Forelimb muscle (tissue), 1 donor: Measurements from ENCODE around the gene GALK2. TPM values are rescaled to one million over a fixed set of nuclear protein-coding genes. Genes with fewer than 3 reads are reported as not detected.
"Not testable (repeated sequence)": the region's sequence is repeated elsewhere in the genome, so short reads cannot be mapped to it uniquely, and the experiment has no call there.

Experiments used
- DNase-seq: peaks from one replicate; pipeline ENCODE4 v3.0.0-alpha.2; 2013; ENCODE audit warnings: low read depth
- polyA plus RNA-seq: library from polyadenylated mRNA; unstranded; fragments of 120-200 nt; gene quantifications from one replicate; pipeline ENCODE4 v1.2.1, GENCODE V29; 2013; ENCODE audit not compliant: insufficient read length

The GALK2 gene
- polyA plus RNA-seq, 1 donor, result 14.8 TPM

GRCh38 chr15:49223536-49224274 lies 53.7 kb downstream of the GALK2 start:
- DNase-seq, result no peak

- DNase-seq, result no peak
Observed at GRCh38 chr15:49225572-49226281, 55.7 kb downstream of the GALK2 start.

GRCh38 chr15:49227602-49228001 lies 57.6 kb downstream of the GALK2 start:
- DNase-seq, result no peak

DNA sequence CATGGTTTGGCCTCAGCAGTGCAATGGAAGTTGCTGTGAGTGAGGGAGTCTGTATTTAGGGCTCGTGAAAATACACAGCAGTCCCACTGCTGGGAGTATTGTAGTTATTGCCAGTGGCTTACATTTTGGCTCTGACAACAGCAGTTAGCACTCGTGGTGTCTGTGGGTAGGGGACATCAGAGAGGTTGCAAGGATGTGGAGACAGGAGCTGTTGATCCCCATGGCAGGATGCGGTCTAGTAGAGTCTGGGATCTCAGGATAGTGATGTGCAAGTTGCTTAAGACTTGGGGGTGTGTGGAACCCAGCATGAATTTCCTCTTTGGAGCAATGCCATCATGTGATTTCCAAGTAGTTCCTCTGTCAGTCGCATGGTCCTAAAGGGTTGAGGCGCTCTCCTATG lies 59.9 kb downstream of the GALK2 start:
- no peak for DNase-seq

DNA sequence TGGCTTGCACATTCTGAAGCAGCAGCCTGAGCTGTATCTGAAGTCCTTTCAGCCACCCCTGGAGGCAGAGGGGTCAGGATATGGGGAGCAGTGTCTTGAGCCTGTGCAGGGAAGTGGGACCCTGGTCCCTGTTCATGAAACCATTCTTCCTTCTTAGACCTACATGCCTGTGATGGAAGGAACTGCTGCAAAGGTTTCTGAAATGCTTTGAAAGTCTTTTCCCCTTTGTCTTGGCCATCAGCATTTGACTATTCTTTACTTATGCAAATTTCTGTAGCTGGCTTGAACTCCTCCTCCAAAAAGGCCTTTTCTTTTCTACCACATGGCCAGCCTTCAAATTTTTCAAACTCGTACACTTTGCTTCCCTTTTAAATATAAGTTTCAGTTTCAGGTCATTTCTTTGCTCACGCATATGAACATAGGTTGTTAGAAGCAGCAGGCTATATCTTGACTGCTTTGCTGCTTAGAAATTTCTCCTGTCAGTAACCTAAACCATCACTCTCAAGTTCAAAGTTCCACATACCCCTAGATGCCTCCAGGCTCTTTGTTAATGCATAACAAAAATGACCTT lies 62.3 kb downstream of the GALK2 start:
- no peak for DNase-seq

- peak; percentile 74 for DNase-seq
Observed at GRCh38 chr15:49235446-49236124, 65.5 kb downstream of the GALK2 start.

DNA sequence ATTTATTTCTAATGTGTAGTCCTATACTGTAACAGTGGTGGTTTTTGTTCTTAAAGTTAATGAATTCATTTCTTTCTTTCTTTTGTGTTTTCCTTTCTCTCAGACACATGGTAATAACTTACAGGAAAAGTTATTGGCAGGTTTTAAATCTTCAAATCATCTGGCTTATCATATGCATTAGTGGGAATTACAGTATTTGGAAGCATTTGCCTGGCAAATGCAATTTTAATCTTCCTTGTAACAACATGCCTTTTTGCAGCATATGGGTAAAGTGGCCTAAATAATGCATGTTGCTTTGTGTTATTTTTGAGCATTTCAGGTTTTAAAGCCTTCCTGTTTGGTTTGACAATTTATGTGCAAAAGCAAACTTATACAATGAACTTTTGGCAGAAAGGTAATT lies 66.8 kb downstream of the GALK2 start:
- no peak for DNase-seq

GRCh38 chr15:49238342-49238741 lies 68.3 kb downstream of the GALK2 start:
- peak; percentile 49 for DNase-seq

DNA sequence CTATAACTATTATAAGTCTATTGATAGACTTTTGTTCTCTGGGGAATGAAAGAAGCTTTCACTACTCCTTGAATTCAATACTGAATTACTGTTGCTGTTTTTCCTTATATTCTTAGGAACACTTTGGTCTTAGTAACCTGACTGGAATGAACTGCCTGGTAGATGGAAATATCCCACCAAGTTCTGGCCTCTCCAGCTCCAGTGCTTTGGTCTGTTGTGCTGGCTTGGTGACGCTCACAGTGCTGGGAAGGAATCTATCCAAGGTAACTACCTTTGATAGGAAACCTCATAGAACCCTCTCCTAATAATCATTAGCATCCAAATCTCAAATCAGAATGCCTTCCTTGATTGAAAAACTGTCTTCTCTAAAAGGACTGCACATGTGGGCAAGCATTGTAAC lies 69.1 kb downstream of the GALK2 start:
- no peak for DNase-seq

DNA sequence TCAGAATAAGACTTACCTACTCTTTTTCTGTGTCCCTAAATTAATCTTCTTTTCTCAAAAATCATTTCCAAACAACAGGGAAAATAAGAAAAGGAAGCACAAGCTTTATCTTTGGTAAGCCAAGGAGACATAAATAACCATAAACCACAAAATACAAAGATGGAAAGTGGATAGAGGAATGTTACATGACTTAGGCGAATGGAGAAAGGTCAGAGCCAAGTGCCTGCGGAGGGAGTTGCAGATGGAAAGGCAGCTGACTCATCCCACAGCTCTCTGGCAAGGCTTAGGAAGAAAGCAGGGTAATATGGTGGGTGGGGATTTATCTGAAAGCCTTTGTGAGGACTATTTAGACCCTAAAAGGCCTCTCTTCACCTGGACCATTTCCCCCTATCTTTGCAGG lies 72.8 kb downstream of the GALK2 start:
- DNase-seq, result no peak

DNA sequence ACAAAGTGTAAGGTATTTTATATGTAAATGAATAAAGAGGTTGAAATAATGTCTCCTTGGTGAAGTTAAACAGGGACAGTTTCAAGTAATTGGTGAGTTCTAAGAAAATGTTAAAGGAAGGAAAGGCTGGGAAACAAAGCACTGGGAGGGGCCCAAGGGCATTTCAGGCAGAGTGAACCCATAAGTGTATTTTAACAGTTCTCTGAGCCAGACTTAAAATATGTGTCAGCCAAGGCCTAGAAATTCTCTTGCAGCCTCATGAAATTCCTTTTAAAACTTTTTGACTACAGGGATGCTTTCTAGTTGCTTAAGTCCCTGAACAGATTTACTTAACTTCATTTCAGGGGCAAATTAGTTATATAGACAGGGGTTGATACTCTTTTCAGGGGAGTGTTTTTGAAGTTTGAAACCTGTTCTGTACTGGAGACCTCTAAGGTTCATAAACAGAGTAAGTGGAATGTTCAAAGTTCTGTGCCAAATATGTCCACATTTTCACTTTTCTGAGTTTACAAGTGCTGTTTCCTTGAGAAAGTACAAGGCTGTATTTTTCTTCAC lies 77.6 kb downstream of the GALK2 start:
- no peak for DNase-seq

DNA sequence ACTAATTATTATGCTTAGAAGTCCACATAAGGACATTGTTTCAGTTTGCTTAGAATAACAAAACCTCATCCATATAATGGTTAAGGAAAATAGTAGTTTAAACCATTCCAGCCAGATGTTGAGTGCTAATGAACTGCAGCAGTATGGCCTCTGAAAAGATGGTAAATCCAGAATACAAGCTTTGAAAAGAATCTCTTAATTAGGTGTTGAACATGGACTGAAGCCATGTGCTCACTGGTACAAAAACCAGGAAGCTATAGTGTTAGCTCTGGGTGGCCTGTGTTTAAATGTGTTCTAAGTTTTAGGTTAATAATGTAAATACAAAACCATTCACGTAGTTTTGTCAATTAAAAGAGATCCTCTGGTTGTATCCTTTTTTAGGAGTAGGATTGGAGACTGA lies 78.2 kb downstream of the GALK2 start:
- no peak for DNase-seq

- DNase-seq, result no peak
Observed at GRCh38 chr15:49255966-49256759, 86.1 kb downstream of the GALK2 start.

DNA sequence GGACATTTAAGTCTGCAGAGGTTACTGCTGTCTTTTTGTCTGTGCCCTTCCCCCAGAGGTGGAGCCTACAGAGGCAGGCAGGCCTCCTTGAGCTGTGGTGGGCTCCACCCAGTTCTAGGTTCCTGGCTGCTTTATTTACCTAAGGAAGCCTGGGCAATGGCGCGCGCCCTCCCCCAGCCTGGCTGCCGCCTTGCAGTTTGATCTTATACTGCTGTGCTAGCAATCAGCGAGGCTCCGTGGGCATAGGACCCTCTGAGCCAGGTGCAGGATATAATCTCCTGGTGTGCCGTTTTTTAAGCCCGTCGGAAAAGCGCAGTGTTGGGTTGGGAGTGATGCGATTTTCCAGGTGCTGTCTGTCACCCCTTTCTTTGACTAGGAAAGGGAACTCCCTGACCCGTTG lies 95.1 kb downstream of the GALK2 start:
- not testable (repeated sequence) for DNase-seq

GRCh38 chr15:49265911-49266310 lies 95.9 kb downstream of the GALK2 start:
- no peak for DNase-seq

- DNase-seq, result no peak
Observed at GRCh38 chr15:49270541-49271421, 100.7 kb downstream of the GALK2 start.

GRCh38 chr15:49273734-49274318 lies 103.8 kb downstream of the GALK2 start:
- no peak for DNase-seq

DNA sequence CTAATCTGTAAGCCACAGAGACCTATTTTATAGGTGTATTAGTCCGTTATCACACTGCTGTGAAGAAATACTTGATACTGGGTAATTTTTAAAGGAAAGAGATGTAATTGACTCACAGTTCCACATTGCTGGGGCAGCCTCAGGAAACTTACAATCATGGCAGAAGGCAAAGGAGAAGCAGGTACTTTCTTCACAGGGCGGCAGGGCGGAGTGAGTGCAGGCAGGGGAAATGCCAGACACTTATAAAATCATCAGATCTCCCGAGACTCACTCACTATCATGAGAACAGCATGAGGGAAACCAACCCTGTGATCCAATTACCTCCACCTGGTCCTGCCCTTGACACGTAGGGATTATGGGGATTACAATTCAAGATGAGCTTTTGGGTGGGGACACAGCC lies 108.7 kb downstream of the GALK2 start:
- no peak for DNase-seq

DNA sequence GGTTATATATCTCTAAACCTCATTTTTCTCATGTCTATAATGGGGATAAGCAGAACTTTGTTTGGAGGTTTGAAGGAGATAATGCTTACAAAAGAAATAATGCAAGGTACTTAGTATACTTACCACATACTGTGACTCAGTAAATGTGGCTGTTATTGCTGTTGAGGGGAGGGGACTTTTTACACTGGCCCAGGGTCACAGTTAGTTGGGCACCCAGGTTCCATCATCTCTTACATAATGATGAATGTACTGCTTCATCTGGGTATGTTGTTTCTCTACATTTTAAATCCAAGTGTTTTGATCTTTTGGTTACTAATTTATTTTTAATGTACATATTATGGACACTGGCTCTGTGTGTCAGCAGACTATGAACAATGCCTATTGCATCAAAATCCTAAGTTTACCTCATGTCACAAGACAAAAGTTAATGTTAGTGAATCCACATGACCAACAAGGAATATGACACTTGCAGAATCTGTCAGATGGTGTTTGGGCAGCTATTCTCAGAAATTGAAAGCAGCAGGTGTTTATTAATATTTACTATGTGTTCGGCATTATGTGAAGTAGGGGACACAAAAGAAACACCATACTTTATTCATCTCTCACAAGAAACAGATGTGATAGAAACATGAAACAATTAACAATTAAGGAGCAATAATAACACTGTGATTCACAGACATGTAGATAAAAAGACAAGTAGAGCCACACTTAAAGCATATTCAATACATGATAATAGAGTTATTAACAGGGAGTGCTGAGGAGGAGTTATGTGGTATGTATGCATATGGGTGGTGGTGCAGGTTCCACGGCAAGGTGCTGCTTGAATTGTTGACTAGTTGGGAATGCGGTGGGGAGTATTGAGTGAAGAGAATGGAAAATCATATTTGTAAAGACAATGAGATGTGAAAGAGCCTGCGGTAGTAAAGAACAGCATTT lies 109.7 kb downstream of the GALK2 start:
- DNase-seq, result no peak
